Cortex of kidney (tissue), 1 donor: ENCODE results near the gene TBC1D22B.

Experiments used
- DNase-seq: peaks from one replicate; lab custom pipeline; 2025; lab: John Stamatoyannopoulos, UW

The TBC1D22B gene, protein sequence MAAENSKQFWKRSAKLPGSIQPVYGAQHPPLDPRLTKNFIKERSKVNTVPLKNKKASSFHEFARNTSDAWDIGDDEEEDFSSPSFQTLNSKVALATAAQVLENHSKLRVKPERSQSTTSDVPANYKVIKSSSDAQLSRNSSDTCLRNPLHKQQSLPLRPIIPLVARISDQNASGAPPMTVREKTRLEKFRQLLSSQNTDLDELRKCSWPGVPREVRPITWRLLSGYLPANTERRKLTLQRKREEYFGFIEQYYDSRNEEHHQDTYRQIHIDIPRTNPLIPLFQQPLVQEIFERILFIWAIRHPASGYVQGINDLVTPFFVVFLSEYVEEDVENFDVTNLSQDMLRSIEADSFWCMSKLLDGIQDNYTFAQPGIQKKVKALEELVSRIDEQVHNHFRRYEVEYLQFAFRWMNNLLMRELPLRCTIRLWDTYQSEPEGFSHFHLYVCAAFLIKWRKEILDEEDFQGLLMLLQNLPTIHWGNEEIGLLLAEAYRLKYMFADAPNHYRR

DNA sequence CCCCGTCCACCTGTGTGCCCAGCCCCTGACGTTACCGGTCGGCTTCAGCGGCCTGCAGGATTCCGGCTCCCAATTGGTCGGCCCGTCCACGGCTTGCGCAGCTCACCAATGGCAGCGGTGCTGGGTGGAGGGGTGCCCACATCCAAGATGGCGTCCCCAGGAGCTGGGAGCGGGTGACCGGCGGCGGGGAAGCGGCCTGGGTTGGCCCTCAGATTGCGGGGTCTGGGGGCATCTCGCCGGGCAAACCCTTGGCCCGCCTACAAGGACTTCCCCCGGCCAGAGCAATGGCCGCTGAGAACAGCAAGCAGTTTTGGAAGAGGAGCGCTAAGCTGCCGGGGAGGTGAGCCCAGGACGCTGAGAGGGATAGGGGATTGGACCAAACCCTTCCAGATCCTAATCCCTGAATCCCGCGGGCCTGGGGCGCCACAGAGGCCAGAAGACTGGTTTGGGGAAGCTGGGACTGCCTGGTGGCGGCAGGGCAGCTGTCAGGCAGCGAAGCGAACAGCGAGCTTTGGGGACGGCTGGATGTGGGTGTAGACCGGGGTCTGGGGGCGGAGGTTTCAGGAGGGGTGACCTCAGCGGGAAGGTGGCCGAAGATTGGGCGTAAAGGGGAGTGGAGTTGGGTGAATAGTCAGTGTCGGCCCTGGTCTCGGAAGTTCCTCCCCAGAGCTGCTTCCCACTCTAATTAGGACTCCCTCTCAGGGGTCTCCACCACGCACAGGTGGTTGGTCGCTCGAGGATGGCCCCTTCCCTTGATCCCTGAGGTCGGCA is at the start of gene TBC1D22B, which contains the start of gene TMEM217:
Gene TBC1D22B, plus strand, starts transcription at position 139 of the 771 bp plus-strand sequence. Its CDS starts 146 bp downstream, at position 285.
Gene TMEM217, minus strand, starts transcription at position 511 of the 771 bp plus-strand sequence. CDS start 39,114 bp downstream, outside the sequence.
- DNase-seq, result no peak

DNA sequence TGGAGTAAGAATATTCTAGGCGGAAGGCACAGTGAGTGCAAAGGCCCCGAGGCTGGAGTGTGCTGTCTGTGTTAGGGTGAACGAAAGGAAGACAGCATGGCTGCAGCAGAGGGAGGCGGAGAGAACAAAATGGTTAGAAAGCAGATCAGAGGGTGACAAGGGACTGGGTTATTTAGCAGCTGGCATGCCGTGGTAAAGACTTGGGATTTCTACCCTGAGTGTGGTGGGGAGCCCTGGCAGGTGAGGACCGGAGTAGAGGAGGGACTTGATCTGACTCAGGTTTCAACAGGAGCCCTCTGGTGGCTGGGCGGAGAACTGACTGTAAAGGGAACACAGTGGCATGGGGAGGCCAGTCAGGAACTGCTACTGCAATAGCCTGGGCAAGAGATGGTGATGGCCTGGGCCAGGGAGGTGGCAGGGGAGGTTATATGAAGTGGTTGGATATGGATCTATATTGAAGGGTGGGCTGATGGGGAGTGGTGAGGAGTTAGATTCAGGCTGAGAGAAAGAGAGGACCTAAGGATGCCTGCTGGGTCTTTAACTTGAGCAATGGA is 49.6 kb upstream of the TBC1D22B start:
- DNase-seq, result no peak

DNA sequence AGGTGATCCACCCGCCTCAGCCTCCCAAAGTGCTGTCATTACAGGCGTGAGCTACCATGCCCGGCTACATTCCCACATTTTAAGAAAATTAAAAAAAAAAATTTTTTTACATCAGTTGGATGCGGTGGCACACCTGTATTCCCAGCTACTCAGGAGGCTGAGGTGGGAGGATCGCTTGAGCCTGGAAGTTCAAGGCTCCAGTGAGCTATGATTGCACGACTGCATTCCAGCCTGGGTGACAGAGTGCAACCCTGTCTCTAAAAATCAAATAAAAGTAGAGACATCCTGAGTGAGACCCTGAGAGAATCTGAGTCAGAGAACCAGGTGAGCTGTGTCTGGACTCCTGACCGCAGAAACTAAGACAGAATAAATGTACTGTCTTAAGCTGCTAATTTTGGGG is 48.8 kb upstream of the TBC1D22B start:
- no peak for DNase-seq

DNA sequence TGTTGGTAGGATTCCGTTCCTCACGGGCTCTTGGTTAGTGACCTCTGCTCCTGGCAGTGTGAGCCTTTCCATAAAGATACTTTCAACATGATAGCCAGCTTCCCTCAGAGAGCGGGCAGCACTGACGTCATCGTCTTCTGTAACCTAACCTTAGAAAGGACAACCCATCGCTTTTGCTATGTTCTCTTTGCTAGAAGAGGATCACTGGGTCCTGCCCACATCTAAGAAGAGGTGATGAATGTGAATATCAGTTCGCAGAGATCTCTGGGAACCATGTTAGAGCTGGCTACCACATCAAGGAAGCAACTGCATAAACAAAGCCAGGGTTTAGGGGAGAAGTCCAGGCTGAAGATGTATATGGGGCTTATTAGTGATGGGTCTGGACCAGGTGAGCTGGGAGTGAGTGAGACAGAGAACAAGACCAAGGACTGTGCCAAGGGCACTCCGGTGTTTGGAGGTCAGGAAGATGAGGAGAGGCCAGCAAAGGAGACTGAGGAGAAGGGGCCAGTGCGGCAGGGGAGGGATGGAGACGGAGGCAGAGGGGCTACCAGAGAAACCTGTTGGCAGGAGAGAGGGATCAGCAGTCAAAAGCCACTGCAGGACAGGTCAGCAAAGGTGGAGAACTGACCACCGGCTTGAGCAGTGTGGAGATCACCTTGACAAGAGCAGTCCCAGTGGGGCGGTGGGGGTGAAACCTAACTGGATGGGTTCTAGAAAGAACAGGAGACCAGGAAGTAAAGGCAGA is 47.9 kb upstream of the TBC1D22B start:
- DNase-seq, result no peak

DNA sequence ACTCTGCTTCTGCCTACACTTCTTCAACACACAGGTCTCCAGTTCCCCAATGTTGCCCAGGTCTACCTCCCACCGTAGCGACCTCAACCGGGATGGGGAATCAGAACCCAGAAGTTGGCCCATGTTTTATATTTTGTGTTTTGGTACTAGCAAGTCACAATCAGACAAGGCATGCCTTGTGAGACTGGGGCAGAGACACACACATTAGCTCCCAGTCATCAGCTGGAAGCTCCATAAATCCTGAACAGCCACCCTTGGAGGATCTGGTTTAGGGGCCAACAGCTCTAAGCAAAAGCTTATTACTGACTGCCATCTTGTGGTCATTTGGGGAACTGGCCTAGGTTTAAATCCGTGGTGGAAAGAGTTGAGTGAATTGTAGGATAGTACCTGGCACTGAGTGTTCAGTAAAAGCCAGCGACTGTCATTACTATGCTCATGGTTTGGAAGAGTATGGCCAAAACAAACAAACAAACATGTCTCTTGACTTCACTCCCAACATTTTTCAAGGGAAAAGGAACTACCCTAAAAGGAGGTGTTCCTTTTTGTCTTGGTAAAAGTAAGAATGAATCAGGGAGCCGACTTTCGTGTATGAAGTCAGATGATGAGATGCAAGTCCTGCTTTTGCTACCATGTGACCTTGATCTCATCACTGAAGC is 47.1 kb upstream of the TBC1D22B start:
- no peak for DNase-seq

DNA sequence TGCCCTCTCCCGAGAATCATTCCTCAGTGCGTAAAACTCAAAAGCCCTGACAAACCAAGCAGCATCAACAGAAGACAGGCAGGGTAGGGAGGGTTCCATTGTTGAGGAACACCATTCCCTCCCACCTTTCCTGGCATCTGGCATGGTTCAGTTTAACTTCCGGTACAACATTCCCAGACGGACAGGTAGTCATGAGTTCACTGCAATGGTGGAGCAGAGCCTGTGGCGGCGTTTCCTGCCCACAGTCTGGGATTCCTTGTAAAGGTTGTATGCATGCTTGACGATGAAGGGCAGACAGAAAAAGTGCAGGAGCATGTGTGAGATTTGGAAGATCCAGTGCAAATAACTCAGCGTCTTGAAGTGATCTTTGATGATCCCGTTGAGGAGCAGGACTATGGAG is 45.3 kb upstream of the TBC1D22B start:
- DNase-seq, result no peak

DNA sequence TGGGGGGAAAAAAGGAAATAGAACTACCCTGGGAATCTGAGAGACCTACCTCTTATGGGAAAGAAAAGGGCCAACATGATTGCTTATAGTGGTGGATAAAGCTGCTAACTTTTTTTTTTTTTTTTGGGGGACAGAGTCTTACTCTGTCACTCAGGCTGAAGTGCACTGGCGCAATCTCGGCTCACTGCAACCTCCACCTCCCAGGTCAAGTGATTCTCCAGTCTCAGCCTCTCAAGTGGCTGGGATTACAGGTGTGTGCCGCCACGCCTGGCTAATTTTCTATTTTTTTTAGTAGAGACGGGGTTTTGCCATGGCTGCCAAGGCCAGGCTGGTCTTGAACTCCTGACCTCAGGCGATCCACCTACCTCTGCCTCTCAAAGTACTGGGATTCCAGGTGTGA is 39.5 kb upstream of the TBC1D22B start:
- DNase-seq, result no peak

DNA sequence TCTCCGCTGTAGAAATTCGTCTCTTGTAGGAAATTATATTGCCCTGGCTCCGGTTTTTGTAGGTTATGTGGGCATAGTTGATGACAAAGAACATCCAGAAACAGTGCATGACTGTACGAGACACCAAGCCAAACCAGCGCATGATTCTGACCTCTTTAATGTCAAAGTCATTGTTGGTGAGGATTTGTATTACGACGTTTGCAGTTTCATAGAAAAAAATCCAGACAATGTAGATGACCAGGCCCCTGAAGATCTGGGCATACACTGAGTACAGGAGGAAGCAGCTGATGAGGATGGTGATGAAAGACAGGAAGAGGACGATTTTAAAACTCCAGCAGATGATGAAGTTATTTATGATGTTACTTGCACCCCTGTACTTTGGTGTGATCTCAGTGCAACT is 39.1 kb upstream of the TBC1D22B start:
- DNase-seq, result no peak

DNA sequence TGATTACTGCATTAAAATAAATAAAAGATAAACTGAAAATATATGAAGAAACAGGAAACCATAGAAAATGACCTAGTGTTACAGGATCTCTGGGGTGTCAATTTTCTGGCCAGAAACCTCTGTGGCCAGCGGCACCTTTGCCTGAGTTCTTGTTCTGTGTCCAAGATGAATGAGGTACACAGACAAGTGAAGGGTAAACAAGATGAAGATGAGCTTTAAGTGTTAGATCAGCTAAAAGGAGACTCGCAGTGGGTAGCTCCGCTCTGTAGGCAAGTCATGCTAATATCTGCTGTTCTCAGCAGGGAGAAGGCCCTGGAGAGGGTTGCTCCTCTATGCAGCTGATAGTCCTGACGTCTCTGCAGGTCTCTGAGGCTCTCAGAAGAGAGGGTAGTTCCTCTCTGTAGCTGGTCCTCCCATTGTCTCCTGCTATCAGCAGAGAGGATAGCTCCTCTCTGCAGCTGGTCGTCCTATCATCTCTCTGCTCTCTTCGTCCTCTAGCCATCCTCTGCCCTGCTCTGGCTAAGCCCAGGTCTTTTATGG is 35.9 kb upstream of the TBC1D22B start:
- DNase-seq, result no peak

DNA sequence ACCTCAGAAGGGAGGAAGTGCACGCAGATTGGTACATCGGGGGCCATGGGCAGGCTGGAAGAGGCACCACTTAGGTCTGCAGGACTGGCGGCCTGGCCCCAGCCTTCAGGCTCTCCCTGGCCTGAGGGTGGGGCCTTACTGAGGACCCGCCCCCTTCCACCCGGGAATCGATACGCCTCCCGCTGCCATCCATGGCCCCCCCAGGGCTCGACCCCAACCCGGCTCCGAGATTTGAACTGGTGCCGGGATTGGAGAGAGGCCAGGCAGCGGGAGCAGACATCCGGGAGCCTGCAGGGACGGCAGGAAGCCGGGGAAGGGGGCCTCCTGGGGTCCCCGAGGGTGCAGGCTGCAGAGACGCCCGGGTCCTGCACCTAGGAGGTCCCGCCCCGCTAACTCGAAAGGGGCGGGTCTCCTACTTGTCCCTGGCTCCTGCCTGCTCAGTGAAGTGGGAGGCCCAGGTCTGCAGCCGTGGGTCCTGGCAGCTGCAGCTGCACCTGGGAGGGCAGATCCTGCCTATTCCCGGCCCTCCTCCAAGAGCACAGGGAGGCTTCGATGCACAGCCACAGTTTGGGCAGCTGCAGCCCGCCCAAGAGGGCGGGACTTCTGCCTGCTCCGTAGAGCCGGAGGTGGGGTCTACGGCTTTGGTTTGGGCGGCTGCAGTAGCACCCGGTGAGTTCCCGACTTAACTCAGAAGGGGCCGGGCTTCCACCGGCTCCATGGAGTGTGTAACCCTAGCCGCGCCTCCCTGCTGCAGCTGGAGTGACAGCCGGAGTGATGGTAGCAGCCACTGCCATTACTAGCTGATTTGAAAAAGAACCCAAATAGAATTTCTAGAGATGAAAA is 35.2 kb upstream of the TBC1D22B start:
- DNase-seq, result no peak

DNA sequence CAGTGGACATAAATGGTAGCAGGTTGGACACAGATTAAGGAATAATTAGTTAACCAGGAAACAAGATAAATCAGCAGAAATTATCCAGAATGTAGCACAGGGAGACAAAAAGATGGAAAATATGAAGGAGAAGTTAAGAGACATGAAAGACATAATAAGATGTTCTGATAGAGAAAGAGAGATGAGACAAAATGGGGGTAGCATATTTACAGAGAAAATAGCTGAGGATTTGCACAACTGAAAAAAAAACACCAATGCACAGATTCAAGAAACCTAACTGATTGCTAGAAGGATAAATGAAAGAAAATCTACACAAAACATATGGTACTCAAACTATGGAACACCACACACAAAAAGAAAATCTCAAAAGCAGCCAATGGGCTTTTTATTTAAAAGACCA is 34.6 kb upstream of the TBC1D22B start:
- no peak for DNase-seq

DNA sequence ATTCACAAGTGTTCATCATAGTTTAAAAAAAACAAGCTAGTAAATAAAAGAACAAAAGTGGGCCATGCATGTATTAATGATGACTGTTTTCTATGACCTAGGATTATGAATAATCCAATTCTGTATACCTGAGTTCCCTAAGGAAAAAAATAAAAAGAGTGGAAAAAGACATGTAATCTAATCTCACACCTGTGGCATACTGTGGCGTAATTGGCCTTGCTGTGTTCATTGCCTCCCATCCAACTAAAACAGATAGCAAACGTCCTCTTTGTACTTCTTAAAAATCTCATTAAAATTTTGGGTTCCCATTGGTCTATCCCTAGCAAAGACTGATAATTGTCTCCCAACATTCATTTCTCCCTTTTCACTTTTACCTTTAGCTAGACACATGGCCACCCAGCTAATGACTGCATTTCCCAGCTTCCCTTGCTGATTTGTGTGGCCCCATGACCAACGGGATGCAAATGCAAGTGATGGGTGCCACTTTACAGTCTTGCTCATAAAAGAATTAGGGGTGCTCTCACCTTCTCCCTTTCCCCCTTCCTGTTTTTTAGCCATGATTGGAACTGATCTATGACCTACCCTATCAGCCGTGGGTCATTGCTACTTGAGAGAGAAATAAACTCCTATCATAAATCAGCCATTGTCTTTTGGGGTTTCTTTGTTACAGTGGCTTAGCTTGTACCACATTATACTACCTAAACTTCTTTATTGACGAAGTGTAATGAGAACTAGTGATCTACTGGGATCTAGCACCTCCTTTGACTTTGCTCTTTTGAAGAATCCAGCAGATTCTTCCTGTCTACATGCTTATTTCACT is 32.0 kb upstream of the TBC1D22B start:
- no peak for DNase-seq

DNA sequence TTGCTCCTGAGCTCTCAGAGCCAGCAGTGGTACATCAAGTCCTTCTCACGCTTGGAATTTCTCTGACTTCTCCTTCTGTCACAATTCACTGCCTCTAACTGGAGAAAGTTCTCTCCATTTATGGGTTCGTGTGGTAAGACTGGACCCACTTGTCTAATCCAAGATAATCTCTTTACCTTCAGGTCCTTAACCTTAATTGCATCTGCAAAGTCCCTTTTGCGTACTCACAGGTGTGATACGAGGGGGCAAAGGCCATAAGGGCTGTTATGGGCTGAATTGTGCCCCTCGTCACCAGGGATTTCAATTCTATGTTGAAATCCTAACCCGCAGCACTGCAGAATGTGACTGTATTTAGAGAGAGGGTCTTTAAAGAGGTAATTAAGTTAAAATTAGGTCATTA is 27.5 kb upstream of the TBC1D22B start:
- DNase-seq, result no peak

DNA sequence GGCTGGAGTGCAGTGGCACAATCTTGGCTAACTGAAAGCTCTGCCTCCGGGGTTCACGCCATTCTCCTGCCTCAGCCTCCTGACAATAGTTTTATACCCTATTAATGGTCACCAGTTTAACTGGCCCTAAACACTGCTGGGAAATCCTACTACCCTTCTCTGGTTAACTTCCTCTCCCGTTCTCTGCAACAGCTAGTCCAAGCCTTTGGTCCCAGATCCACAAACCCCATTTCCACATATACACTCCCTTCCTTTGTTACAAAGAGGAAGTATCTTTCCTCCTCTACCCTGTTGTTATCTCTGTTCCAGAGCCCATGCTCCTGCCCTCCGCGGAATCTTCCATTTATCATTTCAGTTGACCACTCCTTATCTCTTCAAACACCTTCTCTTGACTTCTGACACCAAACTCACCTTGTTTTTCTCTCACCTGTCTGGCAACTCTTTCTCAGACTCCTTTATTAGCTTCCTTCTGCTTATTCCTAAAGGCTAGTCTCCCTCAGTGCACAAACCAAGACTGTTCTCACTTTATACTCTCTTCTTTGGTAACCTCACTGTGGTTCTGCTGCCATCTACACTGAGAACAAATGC is 25.0 kb upstream of the TBC1D22B start:
- no peak for DNase-seq

DNA sequence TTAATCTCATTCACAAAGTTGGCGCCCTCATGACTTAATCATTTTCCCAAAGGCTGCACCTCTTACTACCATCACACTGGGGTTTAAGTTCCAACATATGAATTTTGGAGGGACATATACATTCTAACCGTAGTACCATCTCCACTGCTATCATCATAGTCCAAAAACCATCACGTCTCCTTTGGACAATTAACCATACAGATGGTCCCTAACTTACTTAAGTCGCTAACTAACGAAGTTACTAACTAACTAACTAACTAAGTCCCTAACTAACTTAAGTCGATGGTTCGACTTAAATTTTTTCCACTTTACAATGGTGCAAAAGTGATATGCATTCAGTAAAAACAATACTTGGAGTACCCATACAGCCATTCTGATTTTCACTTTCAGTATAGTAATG is 24.0 kb upstream of the TBC1D22B start:
- DNase-seq, result no peak

DNA sequence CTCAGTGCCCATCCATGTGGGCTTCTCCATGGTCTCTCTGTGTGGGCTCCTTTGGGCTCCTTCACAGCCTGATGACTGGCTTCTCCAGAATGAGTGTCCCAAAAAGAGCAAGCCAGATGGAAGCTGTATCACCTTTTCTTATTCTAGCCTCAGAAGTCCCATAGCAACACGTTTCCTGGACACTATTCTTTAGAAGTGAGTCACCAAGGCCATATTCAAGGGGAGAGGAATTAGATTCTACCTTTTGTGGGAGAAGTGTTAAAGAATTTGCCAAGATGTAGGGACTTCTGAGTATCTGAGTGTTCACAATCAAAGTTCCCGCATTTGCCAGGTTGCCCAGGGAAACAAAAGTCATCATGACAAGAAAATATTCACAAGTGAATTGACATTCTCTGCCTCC is 20.7 kb upstream of the TBC1D22B start:
- DNase-seq, result no peak

DNA sequence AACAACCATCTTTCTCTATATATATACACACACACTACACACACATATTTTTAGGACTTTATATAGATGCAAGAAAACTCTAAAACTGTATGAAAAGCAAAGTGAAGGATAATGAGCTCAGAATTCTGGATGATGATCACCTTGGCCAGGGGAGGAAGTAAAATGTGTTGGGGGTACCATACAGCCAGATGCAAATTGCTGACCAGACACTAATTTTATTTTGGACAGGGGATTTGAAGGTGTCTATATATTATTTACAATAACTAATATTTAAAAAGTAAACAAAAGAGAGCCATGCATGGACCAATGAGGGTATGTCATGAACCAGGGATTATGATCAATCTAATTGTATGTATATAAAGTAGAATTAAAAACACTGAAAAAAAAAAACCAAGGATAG is 19.8 kb upstream of the TBC1D22B start:
- DNase-seq, result no peak

DNA sequence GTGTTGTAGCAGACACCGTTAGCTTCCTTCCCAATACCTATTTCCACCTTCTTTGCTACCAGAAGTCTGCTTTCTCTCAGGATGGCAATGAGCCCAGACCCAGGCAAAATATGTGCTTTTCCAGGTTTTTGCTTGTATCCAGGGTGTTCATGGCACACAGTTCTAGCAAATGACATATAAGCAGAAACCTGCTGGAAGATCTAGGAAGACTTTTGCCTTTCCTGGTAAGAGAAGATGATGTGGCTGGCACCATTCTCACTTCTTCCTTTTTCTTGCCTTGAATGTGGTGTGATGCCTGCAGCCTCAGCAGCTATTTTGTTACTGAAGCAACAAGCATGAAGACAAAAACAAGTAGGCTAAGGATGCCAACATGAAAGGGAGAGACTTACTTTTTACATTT is 19.2 kb upstream of the TBC1D22B start:
- no peak for DNase-seq

DNA sequence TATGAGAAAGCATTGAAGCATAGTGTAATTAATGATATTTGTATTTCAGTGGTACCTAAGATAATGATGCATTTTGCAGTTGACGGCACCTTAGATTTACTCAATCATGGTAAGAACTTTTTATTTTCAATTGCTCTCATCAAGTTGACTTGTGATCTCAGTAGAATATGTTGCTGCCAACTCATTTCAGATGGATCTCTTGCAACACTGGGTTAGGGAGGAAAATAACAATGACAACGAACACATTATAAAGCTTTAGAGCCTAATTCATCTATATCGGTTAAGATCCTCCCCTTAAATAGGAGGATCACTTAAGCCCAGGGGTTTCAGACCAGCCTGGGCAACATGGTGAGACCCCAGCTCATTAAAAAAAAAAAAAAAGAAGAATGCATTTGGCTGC is 18.0 kb upstream of the TBC1D22B start:
- DNase-seq, result no peak
